Measurements from ENCODE around the gene LIMS2.

LIMS2 gene

DNA sequence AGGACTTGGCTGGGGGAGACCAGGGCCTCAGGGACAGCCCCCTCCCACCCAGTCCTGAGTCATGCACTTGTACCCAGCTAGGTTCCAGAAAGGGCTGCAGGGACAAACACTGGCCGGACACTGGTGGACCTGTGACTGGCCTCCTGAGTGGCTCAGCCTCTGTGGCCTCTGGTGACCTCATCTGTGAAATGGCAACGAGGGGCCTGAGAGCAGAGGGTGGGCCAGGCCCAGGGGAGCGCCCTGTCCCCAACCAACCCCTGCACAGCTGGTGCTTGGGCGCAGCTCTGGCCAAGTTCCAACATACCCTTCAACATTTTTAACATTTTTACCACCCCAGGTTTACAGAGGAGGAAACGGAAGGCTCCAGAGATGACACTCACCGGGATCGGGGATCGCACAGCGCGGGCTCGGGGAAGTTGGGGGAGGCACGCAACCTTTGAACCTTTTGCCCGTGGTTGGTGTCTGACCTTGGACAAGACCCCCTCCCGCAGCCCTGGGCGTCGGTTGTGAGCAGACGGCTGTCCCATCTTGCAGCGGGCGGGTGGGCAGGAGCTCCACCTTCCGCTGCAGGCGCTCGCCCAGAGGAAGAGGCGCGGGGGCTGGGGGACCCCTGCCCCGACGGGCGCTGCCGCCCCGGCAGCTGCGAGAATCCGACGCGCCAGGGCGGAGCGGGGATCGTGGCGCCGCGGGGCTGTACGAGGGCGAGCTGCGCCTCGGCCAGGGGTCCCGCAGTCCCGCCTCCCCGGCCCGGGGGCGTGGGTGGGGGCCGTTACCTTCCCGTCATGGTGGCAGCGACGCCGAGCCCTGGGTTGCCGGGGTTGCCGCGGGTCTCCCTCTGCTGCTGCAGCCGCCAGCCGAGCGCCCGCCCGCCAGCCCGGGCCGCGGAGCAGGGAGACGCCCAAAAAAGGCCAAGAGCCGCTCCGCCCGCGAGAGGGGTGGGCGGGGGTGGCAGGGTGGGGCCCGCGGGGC lies 805 bp downstream of the LIMS2 start:
- DNase-seq (ENCODE audit: low read depth in 3 of 3): no peak

GRCh38 chr2:127673291-127674069 lies 1.9 kb downstream of the LIMS2 start:
- no peak for DNase-seq (ENCODE audit: low read depth in 3 of 3)

GRCh38 chr2:127672341-127673224 lies 2.7 kb downstream of the LIMS2 start:
- DNase-seq (ENCODE audit: low read depth in 3 of 3): no peak

DNA sequence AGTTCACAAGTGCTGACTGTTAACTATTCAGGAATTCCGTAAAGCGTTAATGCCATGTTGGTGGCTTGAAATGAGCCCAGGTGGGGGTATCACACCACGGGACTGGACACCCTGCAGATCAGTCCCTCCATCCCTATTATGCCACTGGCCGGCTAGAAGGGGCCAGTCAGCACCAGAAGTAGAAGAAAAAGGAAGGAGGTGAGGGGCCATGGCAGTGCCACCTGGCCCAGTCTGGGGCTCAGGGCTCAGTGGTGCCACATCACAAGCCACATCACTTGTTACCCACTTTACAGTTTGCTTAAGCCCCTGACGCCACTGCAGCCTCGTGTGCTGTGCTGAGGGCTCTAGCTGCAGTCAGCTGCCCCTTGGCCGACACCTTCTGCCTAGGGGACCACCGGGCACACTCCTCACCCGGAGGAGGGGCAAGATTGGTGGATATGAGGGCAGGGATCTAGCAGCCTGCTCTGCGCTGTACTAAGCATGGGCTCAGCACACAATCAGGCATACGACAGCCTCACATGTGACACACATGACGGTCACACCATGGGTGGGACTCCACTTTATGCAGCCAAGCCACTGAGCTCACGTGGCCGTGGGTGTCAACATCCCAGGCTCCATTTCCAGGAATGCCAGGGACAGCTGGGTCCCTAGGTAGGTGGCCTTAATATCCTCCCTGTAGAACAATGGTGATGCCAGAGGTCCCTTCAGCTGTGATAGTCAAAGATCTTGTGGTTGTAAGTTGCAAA lies 3.6 kb downstream of the LIMS2 start:
- DNase-seq (ENCODE audit: low read depth in 3 of 3): no peak

- DNase-seq (ENCODE audit: low read depth in 3 of 3): no peak
Measured at GRCh38 chr2:127670957-127671290, 4.4 kb downstream of the LIMS2 start.

DNA sequence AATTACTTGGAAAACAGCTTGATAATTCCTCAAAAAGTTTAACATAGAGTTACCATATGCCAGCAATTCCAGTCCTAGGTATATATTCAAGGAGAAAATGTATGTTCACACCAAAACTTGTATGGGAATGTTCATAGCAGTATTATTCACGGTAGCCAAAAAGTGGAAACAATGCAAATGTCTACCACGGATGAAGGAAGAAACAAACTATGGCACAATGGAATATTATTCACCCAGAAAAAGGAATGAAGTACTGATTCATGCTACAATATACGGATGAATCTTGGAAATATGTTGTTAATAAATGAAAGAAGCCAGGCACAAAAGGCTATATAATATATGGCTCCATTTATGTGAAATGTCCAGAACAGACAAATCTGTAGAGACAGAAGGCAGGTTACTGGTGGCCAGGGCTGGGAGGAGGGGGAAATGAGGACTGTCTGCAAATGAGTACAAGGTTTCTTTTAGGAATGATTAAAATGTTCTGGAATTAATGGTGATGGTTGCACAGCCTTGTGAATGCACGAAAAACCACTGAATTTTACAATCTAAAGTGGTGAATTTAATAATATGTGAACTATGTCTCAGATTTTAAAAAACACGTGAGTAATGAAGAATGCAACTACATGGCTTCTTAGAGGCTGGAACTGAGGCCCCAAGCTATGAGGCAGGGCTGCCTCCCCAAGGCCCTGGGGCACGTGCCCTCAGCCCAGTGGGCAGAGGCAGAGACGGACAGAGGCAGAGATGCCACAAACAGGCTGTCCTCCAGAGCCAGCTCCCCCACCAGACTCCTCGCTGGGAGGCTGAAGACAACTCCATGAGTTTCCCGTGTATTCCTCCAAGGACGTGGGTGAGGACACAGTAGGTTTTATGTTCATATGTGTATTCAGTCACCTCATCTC lies 5.0 kb downstream of the LIMS2 start:
- no peak for DNase-seq (ENCODE audit: low read depth in 3 of 3)

GRCh38 chr2:127669056-127669455 lies 6.3 kb downstream of the LIMS2 start:
- no peak for DNase-seq (ENCODE audit: low read depth in 3 of 3)

- no peak for DNase-seq (ENCODE audit: low read depth in 3 of 3)
Measured at GRCh38 chr2:127665267-127665893, 9.9 kb downstream of the LIMS2 start.

DNA sequence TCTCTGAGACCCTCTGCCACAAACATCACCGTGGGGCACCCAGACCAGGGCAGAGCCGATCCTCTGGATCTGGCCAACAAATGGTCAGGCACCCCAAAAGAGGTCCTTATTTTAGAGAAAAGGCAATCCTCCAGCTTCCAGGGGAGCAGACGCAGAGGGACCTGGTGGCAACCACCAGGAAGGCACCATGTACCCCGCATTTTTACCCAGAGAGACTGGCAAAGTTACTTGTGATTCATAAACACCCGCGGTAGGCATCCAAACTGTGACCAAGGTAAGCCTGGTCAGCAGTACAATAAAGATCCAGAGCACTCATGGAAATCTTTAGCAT lies 10.5 kb downstream of the LIMS2 start:
- DNase-seq (ENCODE audit: low read depth in 3 of 3): no peak

DNA sequence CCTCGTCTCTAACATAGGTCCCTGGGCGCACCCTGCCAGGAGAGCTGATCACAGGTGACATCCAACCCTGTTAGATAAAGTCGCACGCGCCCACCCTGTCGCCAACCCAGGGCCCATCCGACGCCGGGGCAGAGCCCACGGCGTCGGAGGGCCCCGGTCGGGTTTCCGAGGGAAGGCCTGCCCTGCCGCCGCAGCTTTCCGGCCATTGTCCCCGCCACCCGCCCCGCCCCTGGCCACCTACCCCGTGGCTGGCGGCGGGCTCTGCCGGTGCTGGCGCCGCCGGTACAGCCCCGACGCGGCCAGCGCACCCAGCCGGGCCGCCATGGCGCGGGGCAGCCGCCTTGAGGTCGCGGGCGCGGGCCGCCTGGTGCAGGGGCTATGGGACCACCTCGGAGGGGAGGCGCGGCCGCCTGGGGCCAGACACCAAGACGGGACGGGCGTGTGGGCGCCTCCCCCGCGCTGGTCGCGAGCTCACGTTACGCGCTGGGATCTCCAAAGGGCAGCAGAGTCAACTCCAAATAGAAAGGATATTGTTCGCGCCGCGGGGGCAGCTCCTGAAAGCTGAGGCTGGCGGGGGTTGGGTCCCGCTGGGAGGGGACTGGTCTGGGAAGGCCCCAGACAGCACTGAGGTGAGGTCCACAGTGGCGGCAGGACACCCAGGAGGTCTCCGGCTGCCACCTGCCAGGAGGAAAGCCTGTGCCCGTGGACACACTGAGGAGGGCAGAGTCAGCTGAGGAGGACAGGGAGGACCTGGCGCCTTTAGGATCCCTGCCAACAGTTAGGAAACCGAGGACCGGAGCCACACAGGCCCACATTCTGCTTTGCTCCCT lies 11.1 kb downstream of the LIMS2 start:
- no peak for DNase-seq (ENCODE audit: low read depth in 3 of 3)

DNA sequence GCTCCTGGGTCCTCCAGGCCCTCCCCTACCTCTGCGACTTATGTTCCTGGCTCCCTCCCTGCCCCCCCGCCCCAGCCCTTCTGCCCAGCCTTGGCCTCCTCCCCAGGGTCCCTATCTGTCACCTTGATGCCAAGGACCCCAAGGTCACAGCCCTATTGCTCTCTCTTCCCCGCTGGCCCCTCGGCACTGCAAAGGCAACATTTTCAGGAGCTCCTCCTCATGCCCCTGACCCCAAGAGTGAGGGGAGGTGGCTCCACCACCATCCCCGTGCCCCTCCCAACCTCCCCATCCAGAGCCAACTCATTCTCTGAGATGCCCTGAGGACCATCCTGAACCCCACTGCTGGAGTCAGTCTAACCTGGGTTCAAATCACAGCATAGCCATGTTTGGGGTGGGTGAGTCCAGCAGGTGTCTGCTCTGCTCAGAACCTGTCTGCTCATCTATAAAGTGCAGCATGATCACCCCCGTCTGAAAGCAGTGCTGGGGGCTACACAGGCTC lies 11.7 kb downstream of the LIMS2 start:
- DNase-seq (ENCODE audit: low read depth in 3 of 3): no peak

GRCh38 chr2:127662937-127663565 lies 12.3 kb downstream of the LIMS2 start:
- DNase-seq (ENCODE audit: low read depth in 3 of 3): no peak

DNA sequence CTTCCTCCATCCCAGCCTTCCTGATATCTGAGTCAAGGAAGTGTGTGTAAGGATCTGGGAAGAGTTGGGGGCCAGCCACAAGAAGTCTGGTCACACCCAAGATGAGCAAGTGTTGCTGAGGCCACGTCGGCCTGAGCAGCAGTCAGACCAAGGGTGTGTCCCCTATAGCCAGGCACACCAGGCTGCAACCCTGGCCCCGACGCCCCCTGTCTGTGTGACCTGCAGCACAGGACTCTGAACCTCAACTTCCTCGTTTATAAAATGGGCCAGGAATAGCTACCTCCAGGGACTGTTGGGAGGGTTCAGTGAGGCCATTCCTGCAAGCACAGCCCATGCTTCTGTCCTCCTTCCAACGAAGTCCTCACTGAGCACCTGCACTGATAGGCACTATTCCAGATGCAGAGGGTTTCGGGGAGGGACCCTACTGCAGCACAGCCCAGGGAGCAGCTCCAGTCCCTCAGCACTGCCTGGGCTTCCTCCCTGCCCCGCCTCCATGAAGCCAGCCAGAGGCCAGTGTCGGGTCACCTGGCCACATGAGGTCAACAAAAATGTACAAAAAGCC lies 13.3 kb downstream of the LIMS2 start:
- DNase-seq (ENCODE audit: low read depth in 3 of 3): no peak

DNA sequence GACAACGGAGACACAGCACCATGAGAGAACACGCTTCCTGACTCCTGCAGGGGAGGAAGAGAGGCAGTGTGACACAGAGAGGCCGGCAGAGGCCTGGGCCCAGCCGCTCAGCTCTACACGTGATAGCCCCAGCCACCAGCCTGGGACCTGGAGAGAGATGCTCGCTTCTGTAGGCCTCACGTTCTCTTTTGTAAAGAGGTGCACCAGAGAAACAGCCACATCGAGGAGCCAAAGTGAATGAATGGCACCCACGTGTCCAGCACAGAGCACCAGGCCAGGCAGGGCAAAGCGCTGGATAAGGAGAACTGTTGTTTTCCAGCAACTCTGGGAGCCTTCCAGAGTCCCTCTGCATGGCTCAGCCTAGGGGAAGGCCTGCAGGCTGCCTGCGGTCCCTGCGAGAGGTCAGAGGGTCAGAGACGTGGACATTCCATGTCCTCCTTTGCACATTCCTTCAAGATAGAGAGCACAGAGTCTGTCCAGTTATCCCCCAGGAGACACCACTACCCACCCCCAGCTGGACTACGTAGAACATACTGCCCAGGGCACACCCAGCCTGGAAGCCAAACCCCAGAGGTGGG lies 14.2 kb downstream of the LIMS2 start:
- no peak for DNase-seq (ENCODE audit: low read depth in 3 of 3)

DNA sequence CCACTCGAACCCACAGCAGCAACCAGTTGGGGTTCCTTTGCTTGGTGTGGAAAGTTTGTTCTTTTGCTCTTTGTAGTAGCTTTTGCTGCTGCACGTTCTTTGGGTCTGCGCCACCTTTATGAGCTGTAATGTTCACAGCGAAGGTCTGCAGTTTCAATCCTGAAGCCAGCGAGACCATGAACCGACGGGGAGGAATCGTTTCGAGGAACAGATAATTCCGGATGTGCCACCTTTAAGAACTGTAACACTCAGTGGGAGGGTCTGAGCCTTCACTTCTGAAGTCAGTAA lies 15.1 kb downstream of the LIMS2 start:
- DNase-seq (ENCODE audit: low read depth in 3 of 3): no peak

- DNase-seq (ENCODE audit: low read depth in 3 of 3): no peak
Measured at GRCh38 chr2:127659408-127660290, 15.7 kb downstream of the LIMS2 start.
